ENCODE measurements around the gene RMRP. TPM values are rescaled to one million over a fixed set of nuclear protein-coding genes. Genes with fewer than 3 reads are reported as not detected.

RMRP gene
- total RNA-seq, 3 donors from 2014 or later = 1,664 to 2,064 (median 2,058) TPM

GRCh38 chr9:35702696-35703095 is 44.9 kb upstream of the RMRP start:
- no peak overlapping the region for H3K27ac ChIP-seq
- H3K27me3 ChIP-seq = no peaks in the 10 kb centered on the region
- H3K4me1 ChIP-seq = no peaks in the 10 kb centered on the region
- no peak for DNase-seq (ENCODE audit: low spot score in 2 of 2)
- intact Hi-C loops (cut with DNase I; ENCODE audit: low total_unique reads) = no loop called here
- H3K36me3 ChIP-seq = peaks cover 39% of the 10 kb centered on the region
- no peaks in the 10 kb centered on the region for H3K9me3 ChIP-seq
- no peak overlapping the region for H3K4me3 ChIP-seq
- no peak for TF ChIP-seq CTCF (IDR thresholded peaks at IDR 0.05)
- no peak for TF ChIP-seq POLR2A (IDR thresholded peaks at IDR 0.05)
- TF ChIP-seq POLR2AphosphoS5 (IDR thresholded peaks at IDR 0.05) = no peak

- no peak overlapping the region for H3K27ac ChIP-seq
- TF ChIP-seq CTCF (IDR thresholded peaks at IDR 0.05) (no peak), POLR2A (IDR thresholded peaks at IDR 0.05) (no peak), POLR2AphosphoS5 (IDR thresholded peaks at IDR 0.05) (no peak)
- no peak for DNase-seq (ENCODE audit: low spot score in 2 of 2)
- H3K36me3 ChIP-seq = peaks cover 33% of the 10 kb centered on the region
- no peaks in the 10 kb centered on the region for H3K4me1 ChIP-seq
- H3K27me3 ChIP-seq = no peaks in the 10 kb centered on the region
- no peaks in the 10 kb centered on the region for H3K9me3 ChIP-seq
- H3K4me3 ChIP-seq = no peak overlapping the region
- intact Hi-C loops (cut with DNase I; ENCODE audit: low total_unique reads) = no loop called here
Measured at GRCh38 chr9:35700942-35701341, 43.1 kb upstream of the RMRP start.

GRCh38 chr9:35700031-35700430 is 42.2 kb upstream of the RMRP start:
- Histone ChIP-seq H3K27me3 (no peaks in the 10 kb centered on the region), H3K36me3 (peaks cover 27% of the 10 kb centered on the region), H3K4me1 (no peaks in the 10 kb centered on the region), H3K4me3 (no peak overlapping the region), H3K27ac (no peak overlapping the region), H3K9me3 (no peaks in the 10 kb centered on the region)
- intact Hi-C loops (cut with DNase I; ENCODE audit: low total_unique reads) = no loop called here
- TF ChIP-seq CTCF (IDR thresholded peaks at IDR 0.05) (no peak), POLR2AphosphoS5 (IDR thresholded peaks at IDR 0.05) (no peak), POLR2A (IDR thresholded peaks at IDR 0.05) (no peak)
- DNase-seq (ENCODE audit: low spot score in 2 of 2) = no peak

- Histone ChIP-seq H3K9me3 (no peaks in the 10 kb centered on the region), H3K27me3 (no peaks in the 10 kb centered on the region), H3K27ac (peak overlapping the region; percentile 8 to 66), H3K4me3 (no peak overlapping the region), H3K4me1 (no peaks in the 10 kb centered on the region), H3K36me3 (peaks cover 17% of the 10 kb centered on the region)
- TF ChIP-seq CTCF (IDR thresholded peaks at IDR 0.05) (no peak), POLR2AphosphoS5 (IDR thresholded peaks at IDR 0.05) (no peak), POLR2A (IDR thresholded peaks at IDR 0.05) (no peak)
- DNase-seq (ENCODE audit: low spot score in 2 of 2) = no peak
- intact Hi-C loops (cut with DNase I; ENCODE audit: low total_unique reads) = no loop called here
Measured at GRCh38 chr9:35698231-35698630, 40.4 kb upstream of the RMRP start.

GRCh38 chr9:35697486-35697885 is 39.7 kb upstream of the RMRP start:
- intact Hi-C loops (cut with DNase I; ENCODE audit: low total_unique reads) = no loop called here
- no peak overlapping the region for H3K4me3 ChIP-seq
- H3K36me3 ChIP-seq = peaks cover 17% of the 10 kb centered on the region
- H3K9me3 ChIP-seq = no peaks in the 10 kb centered on the region
- no peaks in the 10 kb centered on the region for H3K4me1 ChIP-seq
- DNase-seq (ENCODE audit: low spot score in 2 of 2) = no peak
- TF ChIP-seq POLR2A (IDR thresholded peaks at IDR 0.05) = no peak
- no peak for TF ChIP-seq POLR2AphosphoS5 (IDR thresholded peaks at IDR 0.05)
- H3K27me3 ChIP-seq = no peaks in the 10 kb centered on the region
- H3K27ac ChIP-seq = peak overlapping the region; percentile 20 to 66

Measured in breast epithelium (tissue), 4 donors.